HCT116 (cell line): Measurements from ENCODE around the gene ZBTB49.

Source experiments
- CTCF ChIP-seq, 3 experiments: fragments of 200-600 bp in 1 of 3; sonication (generic) in 1 of 3; IDR thresholded peaks in 2 of 3; conservative IDR thresholded peaks in 1 of 3; 2 replicates each; pipeline ENCODE4 v1.5.1; 2012 to 2017; ENCODE audit warnings: low read depth in 2 of 3, low read length in 2 of 3, antibody characterized with exemption in 1 of 3, borderline replicate concordance in 1 of 3, control low read depth in 1 of 3, mild to moderate bottlenecking in 1 of 3, mixed read lengths in 1 of 3, mixed run types in 1 of 3, moderate library complexity in 1 of 3; ENCODE audit not compliant: insufficient read depth in 1 of 3
- EZH2 ChIP-seq: fragments of 200-600 bp; sonication (generic); IDR thresholded peaks from 2 replicates; pipeline ENCODE4 v1.6.1; 2017; ENCODE audit warnings: antibody characterized with exemption, mixed run types
- FOSL1 ChIP-seq: IDR thresholded peaks from 2 replicates; pipeline ENCODE4 v1.6.1; 2012; ENCODE audit warnings: low read depth
- POLR2A ChIP-seq: IDR thresholded peaks from 2 replicates; pipeline ENCODE4 v1.7.0; 2011; ENCODE audit warnings: borderline replicate concordance; ENCODE audit not compliant: insufficient read depth, insufficient read length; ENCODE audit errors: extremely low read depth
- ZBTB33 ChIP-seq: IDR thresholded peaks from 2 replicates; pipeline ENCODE4 v1.6.1; 2011; ENCODE audit warnings: mild to moderate bottlenecking, low read length, moderate library complexity; ENCODE audit not compliant: insufficient replicate concordance; ENCODE audit errors: extremely low read depth

- TF ChIP-seq CTCF (IDR thresholded peaks at IDR 0.05 in 2 of 3, conservative IDR thresholded peaks at IDR 0.05 in 1 of 3; ENCODE audit: borderline replicate concordance in 1 of 3, insufficient read depth in 1 of 3, low read depth in 2 of 3, low read length in 2 of 3) = peak; percentile 74 to 86 (median 77)
- TF ChIP-seq EZH2 = no peak
- TF ChIP-seq FOSL1 = 0 out of 2 replicates have a peak, but pooled peaks have one; percentile 13
- no peak for TF ChIP-seq POLR2A
- peak; percentile 44 for TF ChIP-seq ZBTB33
Measured at GRCh38 chr4:4334798-4335520, 44.9 kb downstream of the ZBTB49 start.
